Endothelial cell of umbilical vein (primary cell): ENCODE results near the gene LRRC32. TPM values are rescaled to one million over a fixed set of nuclear protein-coding genes. Genes with fewer than 3 reads are reported as not detected.

ENCODE experiments used
- BruUV-seq: library from RNA; stranded (reverse); fragments of 400-500 nt; replicated peaks from 2 replicates; lab custom pipeline; 2021; lab: Mats Ljungman, UMichigan
- CTCF ChIA-PET: fragments of 300-600, 350-600 bp; sonication (Branson Sonifier 250); formaldehyde crosslinking; loops from one replicate; lab custom pipeline; 2021; ENCODE audit warnings: antibody characterized with exemption, inconsistent platforms; lab: Charles Lee
- POLR2A ChIA-PET: fragments of 300-600, 350-600 bp; sonication (Branson Sonifier 250); formaldehyde crosslinking; loops from one replicate; lab custom pipeline; 2021; ENCODE audit warnings: antibody characterized with exemption, inconsistent platforms; lab: Charles Lee
- DNase-seq: peaks from one replicate; pipeline ENCODE4 v3.0.0-alpha.2; 2011; ENCODE audit warnings: low read depth, low spot score
- FAIRE-seq: peaks from 2 replicates; lab custom pipeline; 2011; peaks lifted over from hg19 to GRCh38; lab: Jason Lieb, UNC
- H2AFZ ChIP-seq: 2 replicates; pipeline ENCODE4 v1.6.0; 2012; ENCODE audit warnings: low read depth, low read length, control low read depth, inconsistent platforms
- H3K27ac ChIP-seq: 2 replicates; pipeline ENCODE4 v1.5.1; 2011; ENCODE audit warnings: low read depth, mild to moderate bottlenecking, control low read depth, low read length, moderate library complexity; ENCODE audit not compliant: insufficient read depth
- H3K27me3 ChIP-seq, 2 experiments: 2 replicates each; pipeline versions ENCODE4 v1.6.0 to v1.6.1; 2011; ENCODE audit warnings: low read length in 2 of 2, mixed read lengths in 1 of 2; ENCODE audit not compliant: control insufficient read depth in 2 of 2, insufficient read depth in 2 of 2
- H3K36me3 ChIP-seq, 2 experiments: 2 replicates in 1 of 2; 3 replicates in 1 of 2; pipeline ENCODE4 v1.5.1; 2011; ENCODE audit warnings: low read length in 2 of 2, mild to moderate bottlenecking in 1 of 2, moderate library complexity in 1 of 2; ENCODE audit not compliant: control insufficient read depth in 2 of 2, insufficient read depth in 2 of 2; ENCODE audit errors: extremely low read depth in 1 of 2
- H3K4me1 ChIP-seq: 3 replicates; pipeline ENCODE4 v1.5.1; 2011; ENCODE audit warnings: mild to moderate bottlenecking, low read length; ENCODE audit not compliant: control insufficient read depth, insufficient read depth; ENCODE audit errors: extremely low read depth
- H3K4me2 ChIP-seq: 2 replicates; pipeline ENCODE4 v1.6.1; 2011; ENCODE audit warnings: low read length, control low read depth, mixed read lengths; ENCODE audit not compliant: insufficient read depth
- H3K4me3 ChIP-seq, 3 experiments: fragments of 200-600 bp in 1 of 3; sonication (generic), shearing (Covaris generic) in 1 of 3; replicated peaks in 1 of 3; 2 replicates each; pipeline ENCODE4 v1.5.1; 2011 to 2016; ENCODE audit warnings: control low read depth in 3 of 3, low read length in 3 of 3, mild to moderate bottlenecking in 2 of 3, inconsistent platforms in 1 of 3, low read depth in 1 of 3, moderate library complexity in 1 of 3; ENCODE audit not compliant: insufficient read depth in 1 of 3
- H3K79me2 ChIP-seq: 2 replicates; pipeline ENCODE4 v1.6.0; 2012; ENCODE audit warnings: low read length, inconsistent platforms; ENCODE audit not compliant: control insufficient read depth, insufficient read depth
- H3K9ac ChIP-seq: replicated peaks from 2 replicates; pipeline ENCODE3; 2011; ENCODE audit warnings: low read length, control low read depth; ENCODE audit not compliant: insufficient read depth; ENCODE audit errors: extremely low read depth
- H3K9me1 ChIP-seq: replicated peaks from 3 replicates; pipeline ENCODE4 v1.6.0; 2011; ENCODE audit warnings: mild to moderate bottlenecking, low read length; ENCODE audit not compliant: control insufficient read depth, insufficient read depth; ENCODE audit errors: extremely low read depth
- H3K9me3 ChIP-seq: replicated peaks from 2 replicates; pipeline ENCODE4 v1.5.1; 2012; ENCODE audit warnings: low read length, inconsistent platforms; ENCODE audit not compliant: control insufficient read depth, insufficient read depth
- H4K20me1 ChIP-seq: replicated peaks from 2 replicates; pipeline ENCODE3; 2011; ENCODE audit warnings: mild to moderate bottlenecking, low read length; ENCODE audit not compliant: control insufficient read depth, insufficient read depth; ENCODE audit errors: extremely low read depth
- CTCF ChIP-seq, 2 donors: IDR thresholded peaks; 1 replicate in 1 of 2; 2 replicates in 1 of 2; pipeline ENCODE4 v1.5.1; 2011; ENCODE audit warnings: low read length in 2 of 2, mild to moderate bottlenecking in 2 of 2, moderate library complexity in 2 of 2, control low read depth in 1 of 2, inconsistent platforms in 1 of 2, low read depth in 1 of 2; ENCODE audit not compliant: insufficient read depth in 1 of 2; ENCODE audit errors: extremely low read depth in 1 of 2
- EZH2 ChIP-seq: IDR thresholded peaks from 2 replicates; pipeline ENCODE4 v1.6.1; 2012; ENCODE audit warnings: borderline replicate concordance, low read depth, mild to moderate bottlenecking, moderate library complexity, low read length, inconsistent platforms; ENCODE audit not compliant: severe bottlenecking
- FOS ChIP-seq: IDR thresholded peaks from 2 replicates; pipeline ENCODE4 v1.6.1; 2011; ENCODE audit warnings: mild to moderate bottlenecking, low read length, moderate library complexity, borderline replicate concordance; ENCODE audit not compliant: insufficient read depth
- GATA2 ChIP-seq: IDR thresholded peaks from 2 replicates; pipeline ENCODE4 v1.7.0; 2011; ENCODE audit warnings: low read depth, mild to moderate bottlenecking, moderate library complexity, mixed read lengths, low read length; ENCODE audit not compliant: insufficient read length, insufficient read depth
- JUN ChIP-seq: IDR thresholded peaks from 2 replicates; pipeline ENCODE4 v1.6.1; 2011; ENCODE audit warnings: borderline replicate concordance, low read depth; ENCODE audit not compliant: insufficient read length, insufficient read depth
- MAX ChIP-seq: IDR thresholded peaks from 2 replicates; pipeline ENCODE4 v1.6.1; 2011; ENCODE audit not compliant: insufficient read depth, insufficient read length
- MYC ChIP-seq: IDR thresholded peaks from one replicate; pipeline ENCODE4 v1.6.1; 2011; ENCODE audit warnings: mild to moderate bottlenecking, low read depth, low read length
- POLR2A ChIP-seq: IDR thresholded peaks from 2 replicates; pipeline ENCODE4 v1.6.1; 2012; ENCODE audit warnings: low read depth, mild to moderate bottlenecking, control low read depth, low read length
- POLR2AphosphoS5 ChIP-seq: IDR thresholded peaks from 2 replicates; pipeline ENCODE4 v1.6.1; 2012; ENCODE audit warnings: low read depth, mild to moderate bottlenecking, control low read depth, low read length, moderate library complexity; ENCODE audit not compliant: insufficient read depth
- dilution Hi-C: fragments of 300-500 bp; cut with MboI; formaldehyde crosslinking; loops from one replicate; pipeline ENCODE4 v1.15.0; 2019; ENCODE audit warnings: low sequenced_read_pairs; ENCODE audit not compliant: extremely low pct_ligation_motif_present
- intact Hi-C: fragments of 100-400 bp; cut with micrococcal nuclease; formaldehyde crosslinking; loops from one replicate; pipeline ENCODE4 v1.10.0; 2022
- polyA plus RNA-seq, 4 experiments: library from polyadenylated mRNA; depleted of rRNA in 3 of 4; stranded (reverse) in 3 of 4; unstranded in 1 of 4; fragments of >200 nt; gene quantifications; 2 replicates each; pipeline versions ENCODE4 v1.2.1 to v1.2.3, GENCODE V29; 2011 to 2012; ENCODE audit warnings: missing spikeins in 1 of 4
- total RNA-seq: library from RNA; stranded (reverse); gene quantifications from 2 replicates; pipeline ENCODE4 v1.2.3, GENCODE V29; 2021

LRRC32 gene
- total and polyA plus RNA-seq, 2 donors (not counting 3 experiments of a cell fraction or from before 2014, with no cell fraction given), result 77.2 to 117 TPM

- CTCF ChIA-PET, result interaction anchor here (1.4 to 2.0 kb wide), 6 partner anchors 11 to 76 kb away, joined by 4 to 11 read pairs (median 5); no protein-coding TSS in a partner anchor
Measured at GRCh38 chr11:76665172-76665571, 5.4 kb downstream of the LRRC32 start.

More at GRCh38 chr11:76665172-76665571, 5.4 kb downstream of the LRRC32 start:
- peak overlapping the region; percentile 41 for H3K4me2 ChIP-seq
- H3K4me1 ChIP-seq, result peaks cover 64% of the 10 kb centered on the region
- H3K79me2 ChIP-seq, result peaks cover 6% of the 10 kb centered on the region
- dilution Hi-C loops (no loop called here), intact Hi-C loops (no loop called here)
- H3K4me3 ChIP-seq, result no peak overlapping the region
- H2AFZ ChIP-seq, result peak overlapping the region; percentile 2
- H3K9me3 ChIP-seq, result no peaks in the 10 kb centered on the region
- H4K20me1 ChIP-seq, result no peaks in the 10 kb centered on the region
- TF ChIP-seq EZH2, result no peak
- TF ChIP-seq FOS, result no peak
- no peak for TF ChIP-seq POLR2A
- no peak for TF ChIP-seq POLR2AphosphoS5
- no peak for TF ChIP-seq MAX
- no peak for TF ChIP-seq GATA2
- no peak for TF ChIP-seq JUN
- no peak for TF ChIP-seq CTCF (IDR thresholded peaks at IDR 0.05; ENCODE audit: extremely low read depth in 1 of 2, insufficient read depth in 1 of 2, low read depth in 1 of 2, low read length in 2 of 2)
- TF ChIP-seq MYC, result no peak
- no peaks in the 10 kb centered on the region for H3K27me3 ChIP-seq
- H3K9me1 ChIP-seq, result no peaks in the 10 kb centered on the region
- H3K36me3 ChIP-seq, result peaks cover 0 to 28% of the 10 kb centered on the region in 2 experiments
- H3K9ac ChIP-seq, result peak overlapping the region; percentile 57
- no peak for DNase-seq
- H3K27ac ChIP-seq, result peak overlapping the region; percentile 87
- POLR2A ChIA-PET, result no interaction called here
- no peak for FAIRE-seq
- BruUV-seq, result TSS peak; percentile 16
